ENCODE data around the gene ACVRL1. TPM values are rescaled to one million over a fixed set of nuclear protein-coding genes. Genes with fewer than 3 reads are reported as not detected.

ACVRL1 gene
- polyA plus RNA-seq, 1 experiment, result 13.1 TPM

GRCh38 chr12:51873251-51873994 is 33.9 kb upstream of the ACVRL1 start:
- DNase-seq (ENCODE audit: low read depth), result no peak
- no peak for TF ChIP-seq CTCF (IDR thresholded peaks at IDR 0.05; ENCODE audit: insufficient read depth, low read depth, low read length)

GRCh38 chr12:51874000-51874399 is 33.3 kb upstream of the ACVRL1 start:
- DNase-seq (ENCODE audit: low read depth), result no peak
- TF ChIP-seq CTCF (IDR thresholded peaks at IDR 0.05; ENCODE audit: insufficient read depth, low read depth, low read length), result no peak
- ChIA-PET CTCF (interaction anchor here (0.8 to 4.8 kb wide), 11 partner anchors 10 to 453 kb away, joined by 3 to 63 read pairs (median 9); partner anchors contain the start of gene SLC4A8), POLR2A (no interaction called here)
- Histone ChIP-seq H3K4me3 (ENCODE audit: low read depth, low read length) (no peak overlapping the region), H3K27me3 (ENCODE audit: control insufficient read depth, insufficient read depth, low read length) (no peaks in the 10 kb centered on the region; the same call in 1 of the 2 replicates), H3K36me3 (ENCODE audit: control insufficient read depth, insufficient read depth, low read length) (no peaks in the 10 kb centered on the region)

More at GRCh38 chr12:51873251-51873994, 33.9 kb upstream of the ACVRL1 start:
- Histone ChIP-seq H3K27me3 (ENCODE audit: control insufficient read depth, insufficient read depth, low read length) (no peaks in the 10 kb centered on the region; the same call in 1 of the 2 replicates), H3K4me3 (ENCODE audit: low read depth, low read length) (no peak overlapping the region), H3K36me3 (ENCODE audit: control insufficient read depth, insufficient read depth, low read length) (no peaks in the 10 kb centered on the region)
- POLR2A ChIA-PET, result no interaction called here
- CTCF ChIA-PET, result interaction anchor here (0.8 to 4.8 kb wide), 7 partner anchors 9 to 453 kb away, joined by 3 to 63 read pairs (median 6); partner anchors contain the start of gene SLC4A8

GRCh38 chr12:51874486-51874885 is 32.8 kb upstream of the ACVRL1 start:
- Histone ChIP-seq H3K36me3 (ENCODE audit: control insufficient read depth, insufficient read depth, low read length) (no peaks in the 10 kb centered on the region), H3K27me3 (ENCODE audit: control insufficient read depth, insufficient read depth, low read length) (no peaks in the 10 kb centered on the region; the same call in 1 of the 2 replicates), H3K4me3 (ENCODE audit: low read depth, low read length) (no peak overlapping the region)
- ChIA-PET CTCF (interaction anchor here (0.6 to 4.8 kb wide), 34 partner anchors 8 to 1778 kb away, joined by 3 to 63 read pairs (median 6); partner anchors contain the start of genes ANKRD33 and SLC4A8), POLR2A (no interaction called here)
- TF ChIP-seq CTCF (IDR thresholded peaks at IDR 0.05; ENCODE audit: insufficient read depth, low read depth, low read length), result no peak
- DNase-seq (ENCODE audit: low read depth), result no peak

GRCh38 chr12:51879102-51879501 is 28.2 kb upstream of the ACVRL1 start:
- ChIA-PET POLR2A (no interaction called here), CTCF (interaction anchor here (1.2 to 1.5 kb wide), 2 partner anchors 11 to 458 kb away, joined by 3 to 7 read pairs; no protein-coding TSS in a partner anchor)
- no peak for DNase-seq (ENCODE audit: low read depth)
- no peaks in the 10 kb centered on the region for H3K36me3 ChIP-seq (ENCODE audit: control insufficient read depth, insufficient read depth, low read length)
- no peaks in the 10 kb centered on the region for H3K27me3 ChIP-seq (ENCODE audit: control insufficient read depth, insufficient read depth, low read length)
- TF ChIP-seq CTCF (IDR thresholded peaks at IDR 0.05; ENCODE audit: insufficient read depth, low read depth, low read length), result no peak
- no peak overlapping the region for H3K4me3 ChIP-seq (ENCODE audit: low read depth, low read length)

GRCh38 chr12:51883295-51883694 is 24.0 kb upstream of the ACVRL1 start:
- CTCF ChIA-PET, result interaction anchor here (1.3 kb wide), 1 partner anchor 459 kb away, joined by 3 read pairs; the partner anchor contains the start of gene SLC4A8
- no peaks in the 10 kb centered on the region for H3K27me3 ChIP-seq (ENCODE audit: control insufficient read depth, insufficient read depth, low read length)
- TF ChIP-seq CTCF (IDR thresholded peaks at IDR 0.05; ENCODE audit: insufficient read depth, low read depth, low read length), result no peak
- no peaks in the 10 kb centered on the region for H3K36me3 ChIP-seq (ENCODE audit: control insufficient read depth, insufficient read depth, low read length)
- DNase-seq (ENCODE audit: low read depth), result no peak
- POLR2A ChIA-PET, result no interaction called here
- H3K4me3 ChIP-seq (ENCODE audit: low read depth, low read length), result no peak overlapping the region

Data from BJ (cell line).